ENCODE data around the gene DHX38.

The DHX38 gene

DNA sequence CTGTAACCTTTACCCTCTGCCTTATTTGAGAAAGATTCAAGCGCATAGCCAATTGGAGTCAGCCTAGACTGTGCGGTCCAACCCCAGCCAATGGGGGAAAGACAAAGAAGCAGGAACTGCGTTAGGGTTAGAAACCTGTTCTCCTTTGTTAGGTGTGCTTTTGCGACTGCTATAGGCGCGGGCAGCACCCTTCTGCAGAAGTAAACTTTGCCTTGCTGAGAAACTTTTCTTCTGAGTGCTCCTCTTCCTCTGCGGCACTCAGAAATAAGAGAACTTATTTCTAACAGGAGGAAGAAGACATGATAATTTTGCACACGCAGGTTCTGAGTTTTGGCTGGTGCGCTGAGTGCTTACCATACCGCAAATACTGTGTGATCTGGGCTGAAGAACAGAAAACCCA is 9.2 kb upstream of the DHX38 start:
- no peak for DNase-seq

DNA sequence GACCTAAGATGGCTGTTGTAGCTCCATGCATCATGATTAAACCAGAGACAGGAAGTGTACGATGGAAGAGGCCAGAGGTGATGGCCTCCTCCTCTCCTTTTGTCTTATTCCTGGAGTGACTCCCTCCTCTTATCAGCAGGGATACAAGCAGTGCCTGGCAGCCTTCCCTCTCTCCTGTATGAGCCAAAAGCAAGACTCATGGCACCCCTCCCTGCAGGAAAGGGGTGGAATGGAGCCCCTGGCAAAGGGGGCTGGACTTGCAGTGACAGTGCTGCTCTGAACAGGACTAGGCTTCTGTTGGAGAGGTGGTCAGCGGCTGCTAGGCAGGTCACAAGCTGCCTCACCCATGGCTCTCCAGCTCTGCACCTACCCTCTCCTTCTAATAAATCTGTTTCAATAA is 8.6 kb upstream of the DHX38 start:
- DNase-seq, result no peak

DNA sequence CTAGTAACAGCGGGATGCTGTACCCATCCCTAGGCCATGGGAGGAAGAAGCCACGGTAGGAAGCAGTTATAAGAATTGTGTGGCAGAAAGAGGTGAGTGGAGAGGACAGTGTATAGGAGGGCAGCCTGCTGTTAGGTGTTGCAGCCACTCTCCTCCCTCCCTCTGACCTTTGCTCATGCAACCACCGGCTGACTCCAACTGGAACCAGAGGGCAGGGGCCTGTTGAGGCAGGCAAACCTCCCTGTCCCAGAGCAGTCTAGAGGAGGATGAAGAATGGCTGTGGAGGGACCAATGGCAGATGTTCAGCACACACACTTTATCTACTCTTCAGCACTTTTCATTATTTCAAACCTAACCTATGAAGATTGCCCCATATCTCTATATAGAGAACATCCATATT is 2.4 kb upstream of the DHX38 start:
- no peak for DNase-seq

DNA sequence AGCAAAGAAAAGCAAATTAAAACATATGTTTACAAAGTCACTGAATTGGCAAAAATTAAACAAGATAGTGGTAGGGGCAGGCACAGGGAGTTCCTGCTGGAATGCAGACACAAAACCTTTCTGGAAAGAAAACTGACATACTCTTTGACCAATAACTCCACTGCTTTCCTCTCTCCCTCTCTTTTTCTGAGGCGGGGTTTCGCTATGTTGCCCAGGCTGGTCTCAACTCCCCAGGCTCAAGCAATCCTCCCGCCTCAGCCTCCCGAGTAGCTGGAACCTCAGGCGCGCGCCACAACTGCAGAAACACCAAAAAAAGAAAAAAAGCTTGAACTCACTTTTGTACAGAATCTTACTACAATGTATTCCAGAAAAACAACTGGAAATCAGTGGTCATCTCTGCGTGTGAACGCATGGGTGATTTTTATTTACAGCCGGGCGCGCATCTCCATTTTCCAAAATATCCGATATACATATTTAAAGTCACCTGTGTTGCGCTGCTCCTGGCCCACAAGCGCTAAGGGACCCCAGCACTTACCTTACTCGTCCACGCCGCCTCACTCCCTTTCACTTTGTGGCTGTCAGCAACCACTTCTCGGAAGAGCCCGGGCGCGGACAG is 707 bp upstream of the DHX38 start:
- DNase-seq, result peak; percentile 59

- DNase-seq, result peak; percentile 72
Observed at GRCh38 chr16:72094266-72094610, 591 bp downstream of the DHX38 start.

- no peak for DNase-seq
Observed at GRCh38 chr16:72098936-72099335, 5.3 kb downstream of the DHX38 start.

DNA sequence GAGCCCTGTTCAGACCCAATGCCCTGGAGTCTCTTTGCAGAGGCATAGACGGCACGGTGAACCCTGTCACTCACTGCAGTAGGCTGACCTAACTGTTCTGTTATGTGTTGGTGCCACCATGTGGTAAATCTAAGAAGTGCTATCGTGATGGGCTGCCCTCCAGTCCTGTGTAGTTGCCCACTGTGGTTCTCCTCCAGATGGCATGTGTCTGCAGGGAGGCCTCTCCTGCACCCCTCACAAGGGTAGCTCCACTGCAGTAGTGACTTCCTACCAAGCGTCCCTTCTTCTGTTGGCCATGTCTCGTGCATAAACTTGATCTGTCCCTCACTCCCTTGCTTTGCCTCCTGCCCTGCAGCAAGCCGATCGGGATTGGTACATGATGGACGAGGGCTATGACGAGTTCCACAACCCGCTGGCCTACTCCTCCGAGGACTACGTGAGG is 5.8 kb downstream of the DHX38 start:
- peak; percentile 88 for DNase-seq

DNA sequence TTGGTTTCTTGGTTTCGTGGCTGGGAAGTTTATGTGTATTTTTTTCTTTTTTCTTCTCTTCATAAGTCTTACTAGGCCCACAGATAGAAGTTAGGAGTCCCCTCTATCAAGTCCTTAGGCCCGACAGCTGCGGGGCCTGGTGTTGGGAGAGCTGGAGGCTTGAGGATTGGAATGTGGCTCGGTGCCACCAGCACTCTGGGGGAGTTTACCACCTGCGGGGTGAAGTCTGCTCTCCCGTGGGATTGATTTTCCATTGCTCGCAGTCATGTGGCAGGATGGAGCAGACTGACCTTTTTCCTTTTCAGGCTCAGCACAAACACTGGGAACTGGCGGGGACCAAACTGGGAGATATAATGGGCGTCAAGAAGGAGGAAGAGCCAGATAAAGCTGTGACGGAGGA is 7.5 kb downstream of the DHX38 start:
- DNase-seq, result no peak

GRCh38 chr16:72104905-72105304 is 11.3 kb downstream of the DHX38 start:
- no peak for DNase-seq

- no peak for DNase-seq
Observed at GRCh38 chr16:72105978-72106377, 12.3 kb downstream of the DHX38 start.

- no peak for DNase-seq
Observed at GRCh38 chr16:72107371-72107770, 13.7 kb downstream of the DHX38 start.

DNA sequence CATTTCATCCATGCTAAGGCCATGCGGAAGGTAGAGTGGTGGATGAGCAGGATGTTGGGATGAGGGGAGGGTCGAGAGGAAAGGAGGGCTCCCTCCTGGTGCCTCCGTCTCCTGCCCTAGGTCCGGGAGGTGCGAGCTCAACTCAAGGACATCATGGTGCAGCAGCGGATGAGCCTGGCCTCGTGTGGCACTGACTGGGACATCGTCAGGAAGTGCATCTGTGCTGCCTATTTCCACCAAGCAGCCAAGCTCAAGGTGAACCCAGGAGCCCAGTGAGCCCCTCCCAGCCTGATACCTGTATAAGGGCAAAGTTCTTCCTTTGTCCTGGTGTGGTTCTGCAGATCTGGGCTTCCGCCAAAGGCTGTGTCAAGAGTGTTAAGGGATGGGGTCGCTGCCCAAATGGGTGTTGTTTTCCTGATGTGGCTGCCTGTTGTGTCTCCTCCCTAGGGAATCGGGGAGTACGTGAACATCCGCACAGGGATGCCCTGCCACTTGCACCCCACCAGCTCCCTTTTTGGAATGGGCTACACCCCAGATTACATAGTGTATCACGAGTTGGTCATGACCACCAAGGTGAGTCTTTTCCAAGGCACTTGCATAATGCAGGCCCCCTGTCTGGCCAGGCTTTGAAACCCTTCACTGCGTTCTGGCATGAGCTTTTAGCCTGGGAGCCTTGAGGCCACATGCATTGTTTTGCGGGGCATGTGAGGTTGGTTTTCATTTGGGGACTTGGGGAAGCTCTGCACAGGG is 14.9 kb downstream of the DHX38 start:
- DNase-seq, result no peak

DNA sequence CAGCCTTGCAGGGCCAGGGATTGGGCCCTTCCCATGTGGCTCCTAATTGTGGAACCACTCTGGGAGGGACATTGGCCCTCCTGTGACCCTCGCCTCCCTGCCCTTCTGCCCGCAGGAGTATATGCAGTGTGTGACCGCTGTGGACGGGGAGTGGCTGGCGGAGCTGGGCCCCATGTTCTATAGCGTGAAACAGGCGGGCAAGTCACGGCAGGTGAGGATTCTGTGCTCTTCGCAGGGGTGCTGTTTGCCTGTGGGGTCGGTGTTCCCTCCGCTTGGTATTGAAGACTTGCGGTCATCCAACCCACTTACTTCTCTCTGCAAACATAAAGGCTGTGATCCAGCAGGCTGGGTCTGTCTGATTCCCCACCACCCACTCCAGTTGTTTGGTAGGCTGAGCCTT is 15.7 kb downstream of the DHX38 start:
- no peak for DNase-seq

- DNase-seq, result no peak
Observed at GRCh38 chr16:72109966-72110530, 16.4 kb downstream of the DHX38 start.

DNA sequence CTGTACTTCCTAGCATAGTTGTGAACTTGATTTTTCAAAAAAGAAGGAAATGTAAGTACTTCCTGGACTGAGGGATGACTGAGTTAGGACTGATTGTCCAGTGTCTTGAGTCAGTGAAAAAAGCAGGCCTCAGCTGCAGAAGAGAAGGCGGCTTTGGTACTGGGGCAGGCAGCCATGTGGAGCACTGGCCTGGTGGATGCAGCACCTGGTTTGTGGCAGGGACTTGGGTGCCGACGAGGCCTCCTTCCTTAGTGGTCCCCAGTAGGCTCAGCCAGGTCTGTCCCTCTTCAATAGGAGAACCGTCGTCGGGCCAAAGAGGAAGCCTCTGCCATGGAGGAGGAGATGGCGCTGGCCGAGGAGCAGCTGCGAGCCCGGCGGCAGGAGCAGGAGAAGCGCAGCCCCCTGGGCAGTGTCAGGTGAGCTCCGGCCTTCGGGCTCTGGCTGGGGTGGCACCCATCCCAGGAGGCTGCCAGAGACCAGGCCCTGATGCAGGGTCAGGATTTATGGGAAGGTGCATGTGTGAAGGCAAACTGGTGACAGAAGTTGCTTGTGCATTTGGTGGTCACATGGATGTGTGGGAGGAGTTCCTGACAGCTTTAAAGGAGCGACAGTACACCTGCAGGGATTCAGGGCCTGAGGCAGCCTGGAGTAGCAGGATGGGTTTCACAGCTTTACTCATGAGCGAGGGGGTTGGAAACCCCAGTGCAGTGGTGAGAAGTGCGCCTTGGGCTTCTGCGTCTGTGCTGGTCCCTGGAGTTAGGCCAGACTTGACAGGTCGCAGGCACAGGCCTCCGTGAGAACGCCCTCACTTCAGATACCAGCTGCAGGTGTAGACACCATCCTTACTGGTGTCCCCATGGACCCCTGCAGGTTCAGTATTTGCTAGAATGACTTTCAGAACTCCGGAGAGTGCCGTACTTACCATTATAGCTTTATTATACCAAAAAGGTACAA is 17.3 kb downstream of the DHX38 start:
- no peak for DNase-seq

- no peak for DNase-seq
Observed at GRCh38 chr16:72111657-72112451, 18.2 kb downstream of the DHX38 start.

- DNase-seq, result no peak
Observed at GRCh38 chr16:72112452-72112792, 18.8 kb downstream of the DHX38 start.

DNA sequence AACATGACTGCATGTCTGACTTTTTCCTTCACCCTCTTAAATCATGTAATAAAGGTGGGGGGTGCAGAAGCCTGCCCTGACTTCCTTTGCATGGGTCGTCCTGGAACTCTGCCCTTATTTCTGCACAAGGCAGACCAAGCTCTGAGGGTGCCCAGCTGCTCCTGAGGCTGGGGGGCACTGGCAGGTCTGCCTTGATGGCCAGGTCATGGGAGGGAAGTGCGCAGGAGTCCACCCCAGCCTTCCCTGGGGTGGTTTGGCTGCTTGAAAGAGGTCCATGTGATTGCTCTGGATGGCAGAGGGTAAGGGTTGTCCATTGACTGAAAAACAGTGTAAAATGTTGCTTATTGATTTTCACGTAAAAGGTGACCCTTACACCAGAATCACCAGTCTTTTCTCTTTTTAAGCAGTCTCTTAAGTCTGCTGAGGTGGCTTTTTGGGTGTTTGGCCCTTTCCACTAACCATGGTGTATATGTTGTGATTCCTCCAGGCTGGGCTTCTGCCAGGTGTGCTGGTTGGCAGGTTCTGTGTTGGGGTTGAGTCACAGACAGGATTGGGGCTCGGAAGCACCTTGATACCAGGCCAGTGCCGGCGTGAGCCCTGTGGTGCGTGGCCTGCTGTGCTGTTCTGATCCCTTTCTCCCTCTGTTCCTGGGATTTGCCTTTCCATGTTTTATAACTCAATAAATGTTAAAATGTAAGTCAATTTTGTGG is 19.4 kb downstream of the DHX38 start:
- no peak for DNase-seq

GRCh38 chr16:72113616-72113945 is 19.9 kb downstream of the DHX38 start:
- no peak for DNase-seq

- no peak for DNase-seq
Observed at GRCh38 chr16:72120026-72120425, 26.4 kb downstream of the DHX38 start.

GRCh38 chr16:72122308-72122707 is 28.7 kb downstream of the DHX38 start:
- DNase-seq, result no peak

GRCh38 chr16:72122916-72123315 is 29.3 kb downstream of the DHX38 start:
- DNase-seq, result no peak

Data from hematopoietic multipotent progenitor cell treated with erythropoietin and hydrocortisone succinate and interleukin-3 and kit ligand, for 6 days (in vitro differentiated cells).